NCI-H226 (cell line): ENCODE measurements around the gene NFATC4.
"Not testable (repeated sequence)": the region's sequence is repeated elsewhere in the genome, so short reads cannot be mapped to it uniquely, and the experiment has no call there.

ENCODE experiments used
- DNase-seq: peaks from one replicate; pipeline ENCODE4 v3.0.0-alpha.2; 2015

The NFATC4 gene

GRCh38 chr14:24368562-24369252 is 723 bp downstream of the NFATC4 start:
- no peak for DNase-seq

GRCh38 chr14:24369463-24369862 is 1.5 kb downstream of the NFATC4 start:
- DNase-seq = no peak

GRCh38 chr14:24369907-24370687 is 2.1 kb downstream of the NFATC4 start:
- no peak for DNase-seq

GRCh38 chr14:24370748-24371147 is 2.8 kb downstream of the NFATC4 start:
- DNase-seq = no peak

- not testable (repeated sequence) for DNase-seq
These were observed 3.6 kb downstream of the NFATC4 start for GRCh38 chr14:24371605-24372004.

- DNase-seq = no peak
These were observed 4.9 kb downstream of the NFATC4 start for GRCh38 chr14:24372701-24373416.

- DNase-seq = no peak
These were observed 8.6 kb downstream of the NFATC4 start for GRCh38 chr14:24376448-24377070.

GRCh38 chr14:24377126-24377525 is 9.1 kb downstream of the NFATC4 start:
- no peak for DNase-seq

GRCh38 chr14:24377657-24378056 is 9.7 kb downstream of the NFATC4 start:
- DNase-seq = peak; percentile 11

GRCh38 chr14:24378327-24378726 is 10.3 kb downstream of the NFATC4 start:
- no peak for DNase-seq

GRCh38 chr14:24378981-24379906 is 11.3 kb downstream of the NFATC4 start:
- DNase-seq = no peak

GRCh38 chr14:24379907-24380730 is 12.1 kb downstream of the NFATC4 start:
- no peak for DNase-seq

GRCh38 chr14:24381363-24382063 is 13.5 kb downstream of the NFATC4 start:
- no peak for DNase-seq

GRCh38 chr14:24382064-24382371 is 14.0 kb downstream of the NFATC4 start:
- no peak for DNase-seq

GRCh38 chr14:24384169-24384568 is 16.2 kb downstream of the NFATC4 start:
- DNase-seq = no peak

- no peak for DNase-seq
These were observed 17.5 kb downstream of the NFATC4 start for GRCh38 chr14:24385524-24385923.

GRCh38 chr14:24387009-24387345 is 19.0 kb downstream of the NFATC4 start:
- no peak for DNase-seq

- DNase-seq = not testable (repeated sequence)
These were observed 19.6 kb downstream of the NFATC4 start for GRCh38 chr14:24387579-24387978.

GRCh38 chr14:24388474-24389179 is 20.6 kb downstream of the NFATC4 start:
- DNase-seq = no peak

- peak; percentile 7 for DNase-seq
These were observed 21.4 kb downstream of the NFATC4 start for GRCh38 chr14:24389226-24389848.
